ENCODE measurements around the gene CNIH2.
"Not testable (repeated sequence)": the region's sequence is repeated elsewhere in the genome, so short reads cannot be mapped to it uniquely, and the experiment has no call there.

CNIH2 gene

DNA sequence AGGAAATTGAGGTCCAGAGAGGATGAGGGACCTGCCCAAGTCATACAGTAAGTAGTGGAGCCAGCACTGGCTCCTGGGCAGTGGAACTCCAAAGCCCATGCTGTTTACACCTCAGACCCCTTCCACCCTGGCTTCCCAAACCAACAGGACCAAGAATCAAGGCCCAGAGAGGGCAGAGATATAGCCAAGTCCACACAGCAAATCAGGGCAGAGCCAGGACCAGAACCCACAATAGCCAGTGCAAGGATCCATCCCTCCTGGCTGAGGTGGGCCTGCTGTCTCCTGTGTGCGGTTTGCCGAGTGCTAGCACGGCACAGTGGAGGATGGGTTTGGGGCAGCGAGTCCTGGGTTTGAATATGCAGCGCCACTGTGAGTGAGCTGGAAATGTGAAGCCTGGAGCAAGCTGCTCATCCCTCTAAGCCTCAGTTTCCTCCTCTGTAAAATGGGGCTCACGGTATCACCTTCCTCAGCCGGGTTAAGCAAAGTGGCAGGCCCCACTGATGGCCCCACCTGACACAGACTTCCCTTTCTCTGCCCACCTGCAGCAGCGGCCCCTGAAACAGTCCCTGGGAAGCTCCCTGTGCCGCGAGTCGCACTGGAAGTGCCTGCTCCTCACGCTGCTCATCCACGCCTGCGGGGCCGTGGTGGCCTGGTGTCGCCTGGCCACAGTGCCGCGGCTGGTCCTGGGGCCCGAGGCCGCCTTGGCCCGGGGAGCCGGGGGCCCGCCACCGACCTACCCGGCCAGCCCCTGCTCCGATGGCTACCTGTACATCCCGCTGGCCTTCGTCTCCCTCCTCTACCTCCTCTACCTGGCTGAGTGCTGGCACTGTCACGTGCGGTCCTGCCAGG, 16.0 kb downstream of the CNIH2 start:
- Histone ChIP-seq H3K4me3 (ENCODE audit: low read length) (no peak overlapping the region), H3K4me1 (ENCODE audit: control insufficient read depth, insufficient read depth, low read length) (peaks cover 7% of the 10 kb centered on the region), H3K9me3 (replicated peaks; ENCODE audit: low read length) (no peaks in the 10 kb centered on the region), H3K36me3 (ENCODE audit: insufficient read depth, low read length) (no peaks in the 10 kb centered on the region), H3K9ac (ENCODE audit: low read depth, low read length) (no peak overlapping the region), H3K4me2 (ENCODE audit: low read length) (no peak overlapping the region), H3K27me3 (ENCODE audit: control insufficient read depth, insufficient read depth, low read length) (peaks cover 54% of the 10 kb centered on the region)

- H3K9ac ChIP-seq (ENCODE audit: low read depth, low read length) = no peak overlapping the region
- H3K36me3 ChIP-seq (ENCODE audit: insufficient read depth, low read length) = no peaks in the 10 kb centered on the region
- H3K27me3 ChIP-seq (ENCODE audit: control insufficient read depth, insufficient read depth, low read length) = peaks cover 54% of the 10 kb centered on the region
- H3K4me2 ChIP-seq (ENCODE audit: low read length) = no peak overlapping the region
- no peaks in the 10 kb centered on the region for H3K9me3 ChIP-seq (replicated peaks; ENCODE audit: low read length)
- no peak overlapping the region for H3K4me3 ChIP-seq (ENCODE audit: low read length)
- peaks cover 3% of the 10 kb centered on the region for H3K4me1 ChIP-seq (ENCODE audit: control insufficient read depth, insufficient read depth, low read length)
These were observed 16.9 kb downstream of the CNIH2 start for GRCh38 chr11:66294626-66295620.

DNA sequence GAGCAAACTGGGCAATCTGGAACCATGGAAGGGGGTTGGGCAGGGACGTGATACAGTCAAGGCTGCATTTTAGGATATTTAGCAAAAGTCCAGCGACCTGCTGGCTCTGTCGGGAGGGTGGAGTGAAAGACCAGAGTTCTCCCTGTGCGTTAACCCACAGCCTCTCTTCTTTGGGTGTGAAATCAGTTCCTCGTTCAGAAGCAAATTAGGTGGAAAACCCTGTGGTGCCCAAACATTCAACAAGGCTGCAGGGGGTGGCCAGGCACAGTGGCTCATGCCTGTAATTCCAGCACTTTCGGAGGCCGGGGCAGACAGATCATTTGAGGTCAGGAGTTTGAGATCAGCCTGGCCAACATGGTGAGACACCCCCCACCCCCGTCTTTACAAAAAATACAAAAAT, 19.6 kb downstream of the CNIH2 start:
- Histone ChIP-seq H3K27me3 (ENCODE audit: control insufficient read depth, insufficient read depth, low read length) (peaks cover 37% of the 10 kb centered on the region), H3K36me3 (ENCODE audit: insufficient read depth, low read length) (no peaks in the 10 kb centered on the region), H3K4me3 (ENCODE audit: low read length) (no peak overlapping the region)

GRCh38 chr11:66299186-66299585, 21.2 kb downstream of the CNIH2 start:
- Histone ChIP-seq H3K9me3 (replicated peaks; ENCODE audit: low read length) (no peaks in the 10 kb centered on the region), H3K4me3 (ENCODE audit: low read length) (no peak overlapping the region), H3K4me1 (ENCODE audit: control insufficient read depth, insufficient read depth, low read length) (no peaks in the 10 kb centered on the region), H3K36me3 (ENCODE audit: insufficient read depth, low read length) (no peaks in the 10 kb centered on the region), H3K9ac (ENCODE audit: low read depth, low read length) (no peak overlapping the region), H3K27me3 (ENCODE audit: control insufficient read depth, insufficient read depth, low read length) (peaks cover 21% of the 10 kb centered on the region), H3K4me2 (ENCODE audit: low read length) (no peak overlapping the region)

More for the DNA sequence above, 19.6 kb downstream of the CNIH2 start:
- Histone ChIP-seq H3K9me3 (replicated peaks; ENCODE audit: low read length) (no peaks in the 10 kb centered on the region), H3K4me1 (ENCODE audit: control insufficient read depth, insufficient read depth, low read length) (no peaks in the 10 kb centered on the region), H3K9ac (ENCODE audit: low read depth, low read length) (no peak overlapping the region), H3K4me2 (ENCODE audit: low read length) (no peak overlapping the region)

DNA sequence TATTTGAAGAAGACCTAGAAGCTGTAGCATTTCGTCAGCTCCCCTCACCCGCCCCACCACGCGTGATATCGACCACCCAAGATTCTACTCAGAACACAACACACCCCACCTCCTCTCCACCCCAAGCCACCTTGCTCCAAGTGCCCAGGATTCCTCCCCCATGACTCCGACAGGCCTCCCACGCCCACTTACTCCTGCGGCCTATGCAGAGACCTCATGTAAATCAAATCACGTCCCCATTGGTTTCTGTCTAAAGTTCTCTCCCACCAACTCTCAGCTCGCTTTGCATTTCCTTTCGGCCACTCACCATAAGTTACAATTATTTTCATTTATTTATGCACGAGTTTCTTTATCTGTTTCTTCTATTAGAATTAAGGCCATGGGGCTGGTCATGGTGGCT, 24.7 kb downstream of the CNIH2 start:
- no peak overlapping the region for H3K4me2 ChIP-seq (ENCODE audit: low read length)
- no peak overlapping the region for H3K9ac ChIP-seq (ENCODE audit: low read depth, low read length)
- H3K9me3 ChIP-seq (replicated peaks; ENCODE audit: low read length) = no peaks in the 10 kb centered on the region
- H3K4me1 ChIP-seq (ENCODE audit: control insufficient read depth, insufficient read depth, low read length) = no peaks in the 10 kb centered on the region
- no peaks in the 10 kb centered on the region for H3K36me3 ChIP-seq (ENCODE audit: insufficient read depth, low read length)
- H3K4me3 ChIP-seq (ENCODE audit: low read length) = no peak overlapping the region
- H3K27me3 ChIP-seq (ENCODE audit: control insufficient read depth, insufficient read depth, low read length) = peaks cover 10% of the 10 kb centered on the region

GRCh38 chr11:66309475-66309874, 31.5 kb downstream of the CNIH2 start:
- H3K36me3 ChIP-seq (ENCODE audit: insufficient read depth, low read length) = no peaks in the 10 kb centered on the region
- H3K4me2 ChIP-seq (ENCODE audit: low read length) = no peak overlapping the region
- H3K9ac ChIP-seq (ENCODE audit: low read depth, low read length) = no peak overlapping the region
- H3K4me3 ChIP-seq (ENCODE audit: low read length) = no peak overlapping the region
- peaks cover 11% of the 10 kb centered on the region for H3K4me1 ChIP-seq (ENCODE audit: control insufficient read depth, insufficient read depth, low read length)
- H3K9me3 ChIP-seq (replicated peaks; ENCODE audit: low read length) = no peaks in the 10 kb centered on the region
- peaks cover 18% of the 10 kb centered on the region for H3K27me3 ChIP-seq (ENCODE audit: control insufficient read depth, insufficient read depth, low read length)

GRCh38 chr11:66310324-66310723, 32.3 kb downstream of the CNIH2 start:
- Histone ChIP-seq H3K9me3 (replicated peaks; ENCODE audit: low read length) (no peaks in the 10 kb centered on the region), H3K4me3 (ENCODE audit: low read length) (no peak overlapping the region), H3K4me1 (ENCODE audit: control insufficient read depth, insufficient read depth, low read length) (peaks cover 11% of the 10 kb centered on the region), H3K9ac (ENCODE audit: low read depth, low read length) (no peak overlapping the region), H3K36me3 (ENCODE audit: insufficient read depth, low read length) (no peaks in the 10 kb centered on the region), H3K27me3 (ENCODE audit: control insufficient read depth, insufficient read depth, low read length) (peaks cover 18% of the 10 kb centered on the region), H3K4me2 (ENCODE audit: low read length) (no peak overlapping the region)

DNA sequence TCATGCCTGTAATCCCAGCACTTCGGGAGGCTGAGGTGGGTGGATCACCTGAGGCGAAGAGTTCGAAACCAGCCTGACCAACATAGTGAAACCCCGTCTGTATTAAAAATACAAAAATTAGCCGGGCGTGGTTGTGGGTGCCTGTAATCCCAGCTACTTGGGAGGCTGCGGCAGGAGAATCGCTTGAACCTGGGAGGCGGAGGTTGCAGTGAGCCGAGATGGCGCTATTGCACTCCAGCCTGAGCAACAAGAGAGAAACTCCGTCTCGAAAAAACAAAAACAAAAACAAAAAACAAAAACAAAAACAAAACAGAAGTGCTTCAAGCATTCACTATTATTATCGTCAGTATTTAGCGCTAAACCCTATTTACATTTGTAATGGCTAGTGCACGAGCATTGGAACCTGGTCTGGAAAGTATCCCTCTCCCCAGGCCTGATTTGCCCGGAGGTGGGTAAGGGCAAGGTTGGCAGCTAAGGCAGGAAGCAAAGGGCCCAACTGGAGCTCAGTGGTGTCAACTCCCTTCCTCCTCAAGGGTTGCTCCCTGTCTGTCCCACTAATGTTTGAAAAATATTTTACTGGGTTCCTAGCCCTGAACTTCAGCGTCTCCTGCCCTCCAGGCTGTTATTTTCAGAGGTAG, 32.9 kb downstream of the CNIH2 start:
- not testable (repeated sequence) for H3K9me3 ChIP-seq (replicated peaks; ENCODE audit: low read length); H3K4me3 ChIP-seq (ENCODE audit: low read length); H3K4me2 ChIP-seq (ENCODE audit: low read length); H3K36me3 ChIP-seq (ENCODE audit: insufficient read depth, low read length); H3K9ac ChIP-seq (ENCODE audit: low read depth, low read length)
- Histone ChIP-seq H3K4me1 (ENCODE audit: control insufficient read depth, insufficient read depth, low read length) (peaks cover 12% of the 10 kb centered on the region), H3K27me3 (ENCODE audit: control insufficient read depth, insufficient read depth, low read length) (peaks cover 21% of the 10 kb centered on the region)

DNA sequence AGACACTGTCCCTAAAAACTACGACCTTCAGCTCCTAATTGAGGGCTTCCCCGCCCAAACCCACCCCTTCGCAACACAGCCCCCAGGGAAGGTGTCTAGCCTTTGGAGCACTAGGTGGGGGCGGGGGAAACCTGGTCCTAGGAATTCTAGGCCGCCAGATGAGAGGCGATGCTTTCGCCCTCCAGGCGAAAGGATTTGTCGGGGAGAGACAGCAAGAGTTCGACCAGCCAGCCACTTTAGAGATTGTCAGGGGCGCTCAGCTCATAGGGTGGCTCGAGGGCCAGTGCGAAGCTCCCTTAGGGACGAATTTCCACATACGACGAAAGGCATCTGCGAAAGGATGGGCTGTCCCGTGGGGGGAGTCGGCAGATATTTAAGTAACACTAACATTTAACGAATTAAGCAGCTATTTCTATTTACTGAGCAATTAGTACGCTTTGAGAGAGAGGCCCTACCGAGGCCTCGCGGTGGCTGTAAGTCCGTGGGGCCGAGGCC, 33.5 kb downstream of the CNIH2 start:
- peak overlapping the region; percentile 96 for H3K4me2 ChIP-seq (ENCODE audit: low read length)
- H3K36me3 ChIP-seq (ENCODE audit: insufficient read depth, low read length) = no peaks in the 10 kb centered on the region
- H3K9me3 ChIP-seq (replicated peaks; ENCODE audit: low read length) = no peaks in the 10 kb centered on the region
- H3K9ac ChIP-seq (ENCODE audit: low read depth, low read length) = peak overlapping the region; percentile 77
- H3K4me1 ChIP-seq (ENCODE audit: control insufficient read depth, insufficient read depth, low read length) = peaks cover 18% of the 10 kb centered on the region
- peak overlapping the region; percentile 78 for H3K4me3 ChIP-seq (ENCODE audit: low read length)
- H3K27me3 ChIP-seq (ENCODE audit: control insufficient read depth, insufficient read depth, low read length) = peaks cover 27% of the 10 kb centered on the region

DNA sequence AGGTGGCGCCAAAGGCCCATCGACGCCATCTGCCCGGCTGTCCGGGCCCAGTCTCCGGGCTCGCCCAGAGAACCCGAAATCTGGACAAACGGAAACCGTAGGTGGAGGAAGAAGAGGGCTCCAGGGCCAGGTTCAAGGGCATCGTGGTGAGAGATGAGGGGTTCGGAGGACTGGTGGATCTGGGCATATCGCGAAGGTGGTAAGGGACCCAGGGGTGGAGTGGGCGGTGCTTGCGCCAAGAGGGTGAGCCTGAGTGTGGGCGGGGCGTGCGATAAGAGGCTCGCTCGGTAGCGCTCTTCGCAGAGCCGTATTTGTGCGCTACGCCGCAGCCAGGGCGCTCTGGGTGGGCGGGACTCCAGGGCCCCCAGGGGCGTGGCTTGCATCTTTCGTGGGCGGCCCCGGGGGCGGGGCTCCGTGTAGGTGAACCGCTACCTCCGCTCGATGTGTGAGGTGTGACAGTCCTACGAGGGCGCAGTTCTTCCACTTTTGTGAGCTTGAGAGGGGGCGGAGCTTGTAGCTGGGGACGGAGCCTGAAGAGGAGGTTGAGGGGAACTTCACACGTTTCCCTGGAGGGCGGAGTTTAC, 34.1 kb downstream of the CNIH2 start:
- no peaks in the 10 kb centered on the region for H3K36me3 ChIP-seq (ENCODE audit: insufficient read depth, low read length)
- H3K4me3 ChIP-seq (ENCODE audit: low read length) = peak overlapping the region; percentile 78
- peak overlapping the region; percentile 77 for H3K9ac ChIP-seq (ENCODE audit: low read depth, low read length)
- H3K9me3 ChIP-seq (replicated peaks; ENCODE audit: low read length) = no peaks in the 10 kb centered on the region
- H3K4me1 ChIP-seq (ENCODE audit: control insufficient read depth, insufficient read depth, low read length) = peaks cover 20% of the 10 kb centered on the region
- H3K4me2 ChIP-seq (ENCODE audit: low read length) = peak overlapping the region; percentile 96
- peaks cover 27% of the 10 kb centered on the region for H3K27me3 ChIP-seq (ENCODE audit: control insufficient read depth, insufficient read depth, low read length)

All from skeletal muscle satellite cell (primary cell).